ENCODE measurements around the gene FBXO21. TPM values are rescaled to one million over a fixed set of nuclear protein-coding genes. Genes with fewer than 3 reads are reported as not detected.

The FBXO21 gene
- total and polyA plus RNA-seq, 2 donors from 2014 or later, result 28.9 to 45.0 TPM

- Histone ChIP-seq H3K9ac (ENCODE audit: low read length in 3 of 3) (no peak overlapping the region), H3K4me1 (ENCODE audit: control insufficient read depth in 2 of 3, insufficient read depth in 2 of 3, low read depth in 1 of 3, low read length in 3 of 3) (peaks cover 0 to under 1% (median 0%) of the 10 kb centered on the region in 3 donors), H3K9me3 (ENCODE audit: control insufficient read depth in 2 of 3, insufficient read depth in 1 of 3, low read length in 3 of 3) (peaks cover 0 to 5% (median 0%) of the 10 kb centered on the region in 3 donors), H3K27ac (ENCODE audit: low read depth in 2 of 2, low read length in 2 of 2) (no peak overlapping the region), H3K27me3 (ENCODE audit: control insufficient read depth, insufficient read depth, low read length) (no peaks in the 10 kb centered on the region), H3K4me3 (ENCODE audit: low read length in 3 of 3) (no peak overlapping the region), H3K36me3 (ENCODE audit: control insufficient read depth in 2 of 3, insufficient read depth in 3 of 3, low read length in 3 of 3) (peaks cover 0 to 2% (median 0%) of the 10 kb centered on the region in 3 donors)
- FAIRE-seq (no peak), DNase-seq (no peak)
- no peak for TF ChIP-seq CTCF (IDR thresholded peaks at IDR 0.05; ENCODE audit: borderline replicate concordance, extremely low read depth, insufficient read depth)
- intact Hi-C loops (cut with DNase I), result loop anchor here (10.0 kb wide), 1 partner anchor 100 kb away; no protein-coding TSS in a partner anchor
Observed at GRCh38 chr12:117125272-117125613, 65.0 kb downstream of the FBXO21 start.

- no peak overlapping the region for H3K4me3 ChIP-seq (ENCODE audit: low read length in 3 of 3)
- H3K4me1 ChIP-seq (ENCODE audit: control insufficient read depth in 2 of 3, insufficient read depth in 2 of 3, low read depth in 1 of 3, low read length in 3 of 3), result no peaks in the 10 kb centered on the region
- H3K27ac ChIP-seq (ENCODE audit: low read depth in 2 of 2, low read length in 2 of 2), result no peak overlapping the region
- FAIRE-seq, result no peak
- no peak for TF ChIP-seq CTCF (IDR thresholded peaks at IDR 0.05; ENCODE audit: borderline replicate concordance, extremely low read depth, insufficient read depth)
- H3K9me3 ChIP-seq (ENCODE audit: control insufficient read depth in 2 of 3, insufficient read depth in 1 of 3, low read length in 3 of 3), result peaks cover 0 to 5% (median 0%) of the 10 kb centered on the region in 3 donors
- no peaks in the 10 kb centered on the region for H3K27me3 ChIP-seq (ENCODE audit: control insufficient read depth, insufficient read depth, low read length)
- peaks cover 0 to 2% (median 0%) of the 10 kb centered on the region in 3 donors for H3K36me3 ChIP-seq (ENCODE audit: control insufficient read depth in 2 of 3, insufficient read depth in 3 of 3, low read length in 3 of 3)
- H3K9ac ChIP-seq (ENCODE audit: low read length in 3 of 3), result no peak overlapping the region
- intact Hi-C loops (cut with DNase I), result loop anchor here (10.0 kb wide), 1 partner anchor 100 kb away; no protein-coding TSS in a partner anchor
- peak in 2 of 5 donors; percentile 43 to 45 for DNase-seq
Observed at GRCh38 chr12:117124421-117125271, 65.6 kb downstream of the FBXO21 start.

GRCh38 chr12:117121441-117121840 is 68.8 kb downstream of the FBXO21 start:
- intact Hi-C loops (cut with DNase I), result loop anchor here (10.0 kb wide), 1 partner anchor 97 kb away; no protein-coding TSS in a partner anchor
- Histone ChIP-seq H3K9me3 (ENCODE audit: control insufficient read depth in 2 of 3, insufficient read depth in 1 of 3, low read length in 3 of 3) (peaks cover 0 to 1% (median 0%) of the 10 kb centered on the region in 3 donors), H3K27ac (ENCODE audit: low read depth in 2 of 2, low read length in 2 of 2) (no peak overlapping the region), H3K9ac (ENCODE audit: low read length in 3 of 3) (no peak overlapping the region), H3K36me3 (ENCODE audit: control insufficient read depth in 2 of 3, insufficient read depth in 3 of 3, low read length in 3 of 3) (no peaks in the 10 kb centered on the region), H3K4me3 (ENCODE audit: low read length in 3 of 3) (no peak overlapping the region), H3K27me3 (ENCODE audit: control insufficient read depth, insufficient read depth, low read length) (no peaks in the 10 kb centered on the region), H3K4me1 (ENCODE audit: control insufficient read depth in 2 of 3, insufficient read depth in 2 of 3, low read depth in 1 of 3, low read length in 3 of 3) (no peaks in the 10 kb centered on the region)
- FAIRE-seq, result no peak
- DNase-seq, result no peak
- TF ChIP-seq CTCF (IDR thresholded peaks at IDR 0.05; ENCODE audit: borderline replicate concordance, extremely low read depth, insufficient read depth), result no peak
